ENCODE measurements around the gene COA5.

- TF ChIP-seq, protein P1, sequence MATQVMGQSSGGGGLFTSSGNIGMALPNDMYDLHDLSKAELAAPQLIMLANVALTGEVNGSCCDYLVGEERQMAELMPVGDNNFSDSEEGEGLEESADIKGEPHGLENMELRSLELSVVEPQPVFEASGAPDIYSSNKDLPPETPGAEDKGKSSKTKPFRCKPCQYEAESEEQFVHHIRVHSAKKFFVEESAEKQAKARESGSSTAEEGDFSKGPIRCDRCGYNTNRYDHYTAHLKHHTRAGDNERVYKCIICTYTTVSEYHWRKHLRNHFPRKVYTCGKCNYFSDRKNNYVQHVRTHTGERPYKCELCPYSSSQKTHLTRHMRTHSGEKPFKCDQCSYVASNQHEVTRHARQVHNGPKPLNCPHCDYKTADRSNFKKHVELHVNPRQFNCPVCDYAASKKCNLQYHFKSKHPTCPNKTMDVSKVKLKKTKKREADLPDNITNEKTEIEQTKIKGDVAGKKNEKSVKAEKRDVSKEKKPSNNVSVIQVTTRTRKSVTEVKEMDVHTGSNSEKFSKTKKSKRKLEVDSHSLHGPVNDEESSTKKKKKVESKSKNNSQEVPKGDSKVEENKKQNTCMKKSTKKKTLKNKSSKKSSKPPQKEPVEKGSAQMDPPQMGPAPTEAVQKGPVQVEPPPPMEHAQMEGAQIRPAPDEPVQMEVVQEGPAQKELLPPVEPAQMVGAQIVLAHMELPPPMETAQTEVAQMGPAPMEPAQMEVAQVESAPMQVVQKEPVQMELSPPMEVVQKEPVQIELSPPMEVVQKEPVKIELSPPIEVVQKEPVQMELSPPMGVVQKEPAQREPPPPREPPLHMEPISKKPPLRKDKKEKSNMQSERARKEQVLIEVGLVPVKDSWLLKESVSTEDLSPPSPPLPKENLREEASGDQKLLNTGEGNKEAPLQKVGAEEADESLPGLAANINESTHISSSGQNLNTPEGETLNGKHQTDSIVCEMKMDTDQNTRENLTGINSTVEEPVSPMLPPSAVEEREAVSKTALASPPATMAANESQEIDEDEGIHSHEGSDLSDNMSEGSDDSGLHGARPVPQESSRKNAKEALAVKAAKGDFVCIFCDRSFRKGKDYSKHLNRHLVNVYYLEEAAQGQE (IDR thresholded peaks at IDR 0.05), result no peak
- no peak for TF ChIP-seq YY1 (IDR thresholded peaks at IDR 0.05)
- no peak for TF ChIP-seq CTCF (IDR thresholded peaks at IDR 0.05; ENCODE audit: low read depth, low read length, missing input control)
- no peak for TF ChIP-seq JUND (IDR thresholded peaks at IDR 0.05)
- TF ChIP-seq TAF1 (conservative IDR thresholded peaks at IDR 0.05), result no peak
- no peak for TF ChIP-seq FOXA1 (IDR thresholded peaks at IDR 0.05)
- no peak for TF ChIP-seq ZBTB33 (IDR thresholded peaks at IDR 0.05)
- TF ChIP-seq, protein P2, sequence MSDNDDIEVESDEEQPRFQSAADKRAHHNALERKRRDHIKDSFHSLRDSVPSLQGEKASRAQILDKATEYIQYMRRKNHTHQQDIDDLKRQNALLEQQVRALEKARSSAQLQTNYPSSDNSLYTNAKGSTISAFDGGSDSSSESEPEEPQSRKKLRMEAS (IDR thresholded peaks at IDR 0.05), result no peak
- no peak for TF ChIP-seq RXRA (IDR thresholded peaks at IDR 0.05)
- TF ChIP-seq GABPA (IDR thresholded peaks at IDR 0.05 in 1 of 2, conservative IDR thresholded peaks at IDR 0.05 in 1 of 2), result no peak
- no peak for TF ChIP-seq RAD21 (IDR thresholded peaks at IDR 0.05)
- TF ChIP-seq HNF4A (conservative IDR thresholded peaks at IDR 0.05), result no peak
Measured at GRCh38 chr2:98654699-98655495, 46.6 kb upstream of the COA5 start.

All from liver (tissue), 3 donors.